GM18498 (cell line): ENCODE data around the gene SND1.

Experiments
- ATAC-seq: cut with Tn5 transposase; IDR thresholded peaks from one replicate; pipeline ENCODE4 v1.9.1; 2021; ENCODE audit warnings: mild to moderate bottlenecking, moderate library complexity; ENCODE audit not compliant: unreplicated experiment

SND1 gene

GRCh38 chr7:127798023-127798422, 146.0 kb downstream of the SND1 start:
- no peak for ATAC-seq

GRCh38 chr7:127798769-127799372, 146.9 kb downstream of the SND1 start:
- ATAC-seq, result no peak

GRCh38 chr7:127799535-127800305, 147.7 kb downstream of the SND1 start:
- no peak for ATAC-seq

GRCh38 chr7:127802845-127803244, 150.9 kb downstream of the SND1 start:
- no peak for ATAC-seq

- no peak for ATAC-seq
Observed at GRCh38 chr7:127803626-127804025, 151.6 kb downstream of the SND1 start.

GRCh38 chr7:127807340-127807739, 155.3 kb downstream of the SND1 start:
- ATAC-seq, result no peak

GRCh38 chr7:127807829-127808228, 155.8 kb downstream of the SND1 start:
- ATAC-seq, result no peak

GRCh38 chr7:127809261-127809702, 157.3 kb downstream of the SND1 start:
- ATAC-seq, result no peak

GRCh38 chr7:127810113-127810512, 158.1 kb downstream of the SND1 start:
- no peak for ATAC-seq

- ATAC-seq, result no peak
Observed at GRCh38 chr7:127810696-127811660, 159.0 kb downstream of the SND1 start.

- ATAC-seq, result no peak
Observed at GRCh38 chr7:127812540-127812939, 160.5 kb downstream of the SND1 start.

- ATAC-seq, result no peak
Observed at GRCh38 chr7:127813991-127814541, 162.1 kb downstream of the SND1 start.

GRCh38 chr7:127815631-127816145, 163.7 kb downstream of the SND1 start:
- no peak for ATAC-seq

GRCh38 chr7:127816354-127817190, 164.6 kb downstream of the SND1 start:
- no peak for ATAC-seq

GRCh38 chr7:127817466-127817865, 165.5 kb downstream of the SND1 start:
- no peak for ATAC-seq

- ATAC-seq, result no peak
Observed at GRCh38 chr7:127818306-127818705, 166.3 kb downstream of the SND1 start.

- ATAC-seq, result no peak
Observed at GRCh38 chr7:127819975-127820731, 168.2 kb downstream of the SND1 start.

- no peak for ATAC-seq
Observed at GRCh38 chr7:127820732-127821085, 168.7 kb downstream of the SND1 start.

- ATAC-seq, result no peak
Observed at GRCh38 chr7:127821146-127821545, 169.2 kb downstream of the SND1 start.
